ENCODE measurements around the gene TPP1. TPM values are rescaled to one million over a fixed set of nuclear protein-coding genes. Genes with fewer than 3 reads are reported as not detected.
A peak's percentile ranks its signal among the peaks of the same experiment; 100 is the strongest.

TPP1 gene
- total RNA-seq, 4 donors from 2014 or later: 15.4 to 34.9 (median 27.8) TPM

- peak; percentile 78 for DNase-seq
- TF ChIP-seq CTCF (IDR thresholded peaks at IDR 0.05): peak in 5 of 6 experiments; percentile 15 to 60 (median 37)
- peak in 3 of 4 donors; percentile 72 to 98 (median 93) for TF ChIP-seq POLR2A (IDR thresholded peaks at IDR 0.05)
- Histone ChIP-seq H3K27me3 (no peaks in the 10 kb centered on the region), H3K4me3 (peak within 1 kb of the TSS; percentile 83 to 92 (median 90)), H3K4me1 (peaks cover 13 to 62% (median 35%) of the 10 kb centered on the region in 3 donors), H3K36me3 (peaks cover 34 to 70% (median 36%) of the 10 kb centered on the region in 3 donors), H3K9me3 (no peaks in the 10 kb centered on the region), H3K27ac (peak within 1 kb of the TSS; percentile 93 to 99 (median 98))
- intact Hi-C loops (cut with DNase I): loop anchor here (10.0 kb wide), 1 partner anchor 128 kb away; the partner anchor contains the start of genes ARFIP2 and TIMM10B
- 0% methylated on average over 10 to 22 of the region's 51 CpGs for WGBS, 2 donors
These were observed 6.8 kb downstream of the TPP1 start, which contains the start of gene TAF10 for GRCh38 chr11:6612213-6613041. Gene TAF10 (minus strand): TSS chr11:6612216. CDS start chr11:6612189, 27 bp downstream.

DNA sequence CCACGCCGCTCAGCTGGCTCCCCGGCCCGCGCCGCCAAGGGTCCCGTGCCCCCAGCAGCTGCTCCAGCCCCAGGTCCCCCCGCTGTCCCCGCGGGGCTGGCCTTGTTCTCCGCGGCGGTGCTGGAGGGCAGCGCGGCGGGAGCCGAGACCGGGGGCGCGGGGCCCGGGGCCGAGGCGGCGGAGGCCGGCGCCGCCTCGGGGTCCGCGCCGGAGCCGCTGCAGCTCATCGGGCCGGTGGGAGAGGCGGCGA lies 7.3 kb downstream of the TPP1 start:
- H3K4me3 ChIP-seq: peak overlapping the region; percentile 83 to 92 (median 90)
- H3K9me3 ChIP-seq: no peaks in the 10 kb centered on the region
- H3K36me3 ChIP-seq: peaks cover 34 to 67% (median 36%) of the 10 kb centered on the region in 3 donors
- peak overlapping the region; percentile 93 to 99 (median 98) for H3K27ac ChIP-seq
- no CpG with 5 or more reads among the region's 36 CpGs for WGBS, 2 donors
- intact Hi-C loops (cut with DNase I): loop anchor here (10.0 kb wide), 1 partner anchor 127 kb away; the partner anchor contains the start of genes ARFIP2 and TIMM10B
- no peak for DNase-seq
- TF ChIP-seq POLR2A (IDR thresholded peaks at IDR 0.05): no peak
- TF ChIP-seq CTCF (IDR thresholded peaks at IDR 0.05): peak in 1 of 6 experiments; percentile 4
- peaks cover 12 to 62% (median 36%) of the 10 kb centered on the region in 3 donors for H3K4me1 ChIP-seq
- no peaks in the 10 kb centered on the region for H3K27me3 ChIP-seq

DNA sequence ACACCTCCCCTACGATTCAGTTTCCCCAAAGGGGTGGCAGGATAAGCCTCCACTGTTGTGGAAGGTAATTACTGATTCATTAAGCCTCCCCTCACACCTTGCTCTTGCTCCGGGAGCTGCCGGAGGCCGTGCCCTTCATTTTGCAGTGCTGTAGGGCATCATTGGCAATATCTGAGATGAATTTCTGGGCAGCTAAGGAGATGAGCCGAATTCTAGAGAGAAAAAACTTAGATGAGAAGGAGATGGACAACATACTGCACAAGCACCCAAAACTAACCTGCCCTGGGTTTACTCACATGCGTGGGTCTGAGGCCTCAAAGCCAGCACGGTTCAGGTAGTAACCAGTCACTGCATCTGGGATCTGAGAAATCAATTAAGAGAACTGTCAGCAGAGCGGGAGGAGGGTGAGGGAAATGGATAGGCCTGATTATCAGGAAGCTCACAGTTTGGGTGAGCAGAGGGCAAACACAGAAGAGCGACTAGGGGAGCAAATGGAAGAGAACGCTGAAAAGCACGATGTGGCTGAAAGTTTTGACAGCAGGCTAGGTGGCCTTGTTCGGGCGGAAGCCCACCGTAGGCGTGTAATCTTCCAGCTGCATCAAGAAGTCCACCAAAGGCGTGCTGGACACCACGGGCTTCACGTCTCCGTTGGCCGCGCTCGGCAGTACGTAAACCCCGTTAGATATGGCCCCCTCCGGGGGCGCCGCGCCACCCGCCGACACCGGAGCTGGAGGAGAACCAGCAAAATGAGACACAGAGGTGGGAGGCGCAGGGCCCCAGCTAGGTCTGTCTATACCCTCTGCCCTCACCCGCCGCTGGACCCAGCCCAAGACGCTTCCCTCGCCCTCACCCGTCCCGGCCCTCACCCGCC lies 7.9 kb downstream of the TPP1 start:
- Histone ChIP-seq H3K4me3 (peak overlapping the region; percentile 83 to 92 (median 90)), H3K27ac (peak overlapping the region; percentile 93 to 99 (median 98)), H3K36me3 (peaks cover 34 to 61% (median 36%) of the 10 kb centered on the region in 3 donors), H3K27me3 (no peaks in the 10 kb centered on the region), H3K4me1 (peaks cover 16 to 66% (median 42%) of the 10 kb centered on the region in 3 donors), H3K9me3 (no peaks in the 10 kb centered on the region)
- no peak for DNase-seq
- intact Hi-C loops (cut with DNase I): loop anchor here (10.0 kb wide), 1 partner anchor 127 kb away; the partner anchor contains the start of genes ARFIP2 and TIMM10B
- WGBS, 2 donors: 8 to 10% methylated on average over 25 to 31 of the region's 39 CpGs
- TF ChIP-seq POLR2A (IDR thresholded peaks at IDR 0.05) (no peak), CTCF (IDR thresholded peaks at IDR 0.05) (no peak)

DNA sequence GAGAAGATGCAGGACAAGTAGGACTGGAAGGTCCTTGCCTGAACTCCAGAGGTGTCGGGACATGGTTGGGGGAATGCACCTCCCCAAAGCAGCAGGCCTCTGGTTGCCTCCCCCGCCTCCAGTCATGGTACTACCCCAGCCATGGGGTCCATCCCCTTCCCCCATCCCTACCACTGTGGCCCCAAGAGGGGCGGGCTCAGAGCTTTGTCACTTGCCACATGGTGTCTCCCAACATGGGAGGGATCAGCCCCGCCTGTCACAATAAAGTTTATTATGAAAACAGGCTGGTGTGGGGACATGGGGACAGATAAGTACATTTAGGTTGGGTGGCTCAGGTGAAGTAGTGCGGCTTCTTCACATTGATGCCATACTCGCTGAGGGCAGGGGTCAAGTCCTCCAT lies 8.6 kb downstream of the TPP1 start:
- H3K27me3 ChIP-seq: no peaks in the 10 kb centered on the region
- H3K9me3 ChIP-seq: no peaks in the 10 kb centered on the region
- H3K27ac ChIP-seq: peak overlapping the region; percentile 93 to 99 (median 98)
- DNase-seq: no peak
- peak overlapping the region in 2 of 4 donors; percentile 92 for H3K4me3 ChIP-seq
- TF ChIP-seq CTCF (IDR thresholded peaks at IDR 0.05): no peak
- TF ChIP-seq POLR2A (IDR thresholded peaks at IDR 0.05): no peak
- WGBS, 2 donors: 81 to 100% methylated on average over 2 to 3 of the region's 6 CpGs
- H3K36me3 ChIP-seq: peaks cover 34 to 54% (median 35%) of the 10 kb centered on the region in 3 donors
- intact Hi-C loops (cut with DNase I): loop anchor here (10.0 kb wide), 1 partner anchor 126 kb away; the partner anchor contains the start of genes ARFIP2 and TIMM10B
- H3K4me1 ChIP-seq: peaks cover 16 to 73% (median 48%) of the 10 kb centered on the region in 3 donors
